Lung (tissue), 16 donors: ENCODE measurements around the gene ZNF787. TPM values are rescaled to one million over a fixed set of nuclear protein-coding genes. Genes with fewer than 3 reads are reported as not detected.
A peak's percentile ranks its signal among the peaks of the same experiment; 100 is the strongest.

ENCODE experiments used
- ATAC-seq: fragments of 200-7000 bp; cut with Tn5 transposase; one replicate; pipeline ENCODE4 v1.9.1; 2020; ENCODE audit warnings: moderate number of reproducible peaks; ENCODE audit not compliant: insufficient read depth, low FRiP score
- DNase-seq, 3 donors: peaks; one replicate each; pipeline ENCODE4 v3.0.0-alpha.2; 2013 to 2017
- H3K27ac ChIP-seq, 2 donors: one replicate each; pipeline ENCODE4 v1.5.1; 2013; ENCODE audit warnings: mild to moderate bottlenecking in 2 of 2, moderate library complexity in 2 of 2, control low read depth in 1 of 2, inconsistent platforms in 1 of 2, low read depth in 1 of 2, low read length in 1 of 2
- H3K27me3 ChIP-seq, 3 donors: one replicate each; pipeline ENCODE4 v1.5.1; 2013; ENCODE audit warnings: low read length in 2 of 3; ENCODE audit not compliant: control insufficient read depth in 3 of 3, insufficient read depth in 3 of 3
- H3K36me3 ChIP-seq, 4 donors: one replicate each; pipeline ENCODE4 v1.5.1; 2013; ENCODE audit warnings: low read length in 4 of 4, mild to moderate bottlenecking in 1 of 4, moderate library complexity in 1 of 4; ENCODE audit not compliant: control insufficient read depth in 4 of 4, insufficient read depth in 4 of 4
- H3K4me1 ChIP-seq, 5 donors: one replicate each; pipeline ENCODE4 v1.5.1; 2013; ENCODE audit warnings: low read length in 5 of 5, mild to moderate bottlenecking in 2 of 5, moderate library complexity in 1 of 5; ENCODE audit not compliant: control insufficient read depth in 5 of 5, insufficient read depth in 5 of 5
- H3K4me3 ChIP-seq: one replicate; pipeline ENCODE4 v1.5.1; 2013; ENCODE audit warnings: mild to moderate bottlenecking, control low read depth, moderate library complexity
- H3K9ac ChIP-seq, 2 donors: one replicate each; pipeline ENCODE4 v1.5.1; 2013; ENCODE audit warnings: low read length in 2 of 2, control low read depth in 1 of 2; ENCODE audit not compliant: insufficient read depth in 1 of 2
- H3K9me3 ChIP-seq, 4 donors: one replicate each; pipeline ENCODE4 v1.5.1; 2013; ENCODE audit warnings: low read length in 3 of 4, mild to moderate bottlenecking in 1 of 4, moderate library complexity in 1 of 4; ENCODE audit not compliant: control insufficient read depth in 4 of 4, insufficient read depth in 3 of 4
- WGBS, 2 donors: extraction: QIAGEN DNeasy Blood & Tissue Kit; methylation state at CpG; one replicate each; pipeline ENCODE4 v1.1.7; 2013; 5-methylcytosine and 5-hydroxymethylcytosine counted together
- long read RNA-seq, 5 donors: transcript quantifications; one replicate each; lab custom pipeline, GENCODE V29; 2026
- polyA plus RNA-seq, 2 donors: library from polyadenylated mRNA; stranded (reverse); fragments of 200-250 nt; gene quantifications; one replicate each; pipeline ENCODE4 v1.2.1, GENCODE V29; 2013
- total RNA-seq, 2 donors: library from RNA; depleted of rRNA in 1 of 2; stranded (reverse); fragments of >200 nt in 1 of 2; gene quantifications; one replicate each; pipeline ENCODE4 v1.2.1, GENCODE V29; 2014 to 2021
- TF ChIP-seq, protein P1 (sequence below): IDR thresholded peaks from 2 replicates; pipeline ENCODE4 v1.5.1; 2012; ENCODE audit warnings: mild to moderate bottlenecking; ENCODE audit errors: control extremely low read depth, extremely low read depth
- donor health status: control.
- donor health status: control.
- donor health status: Bipolar disorder and iron deficiency.
- donor health status: healthy.
- donor health status: DM: yes; HTN: yes; CAD: no.

ZNF787 gene
- total RNA-seq, result 10 to 100 TPM; 27.5 to 44.7 TPM
- polyA plus RNA-seq, result 10 to 100 TPM; 29.3 to 35.1 TPM
- long read RNA-seq, donor 1, transcript ZNF787-203 (3 exons, 1,925 nt), result major isoform, 12 of 14 reads
- long read RNA-seq, donor 1, partial matches to known transcripts, result 0 of 14 reads
- long read RNA-seq, donor 1, other reads (novel, unspliced or antisense), result 0 of 14 reads
- long read RNA-seq, donor 2, transcript ZNF787-203 (3 exons, 1,925 nt), result major isoform, 6 of 7 reads
- long read RNA-seq, donor 2, partial matches to known transcripts, result 0 of 7 reads
- long read RNA-seq, donor 2, other reads (novel, unspliced or antisense), result 0 of 7 reads
- long read RNA-seq, donor 3, partial matches to known transcripts, result 0 of 3 reads
- long read RNA-seq, donor 3, other reads (novel, unspliced or antisense), result 0 of 3 reads
- long read RNA-seq, donor 4, transcript ZNF787-203 (3 exons, 1,925 nt), result major isoform, 6 of 6 reads
- long read RNA-seq, donor 4, partial matches to known transcripts, result 0 of 6 reads
- long read RNA-seq, donor 4, other reads (novel, unspliced or antisense), result 0 of 6 reads
- long read RNA-seq, donor 5, transcript ZNF787-203 (3 exons, 1,925 nt), result major isoform, 15 of 16 reads
- long read RNA-seq, donor 5, partial matches to known transcripts, result 0 of 16 reads
- long read RNA-seq, donor 5, other reads (novel, unspliced or antisense), result 0 of 16 reads

DNA sequence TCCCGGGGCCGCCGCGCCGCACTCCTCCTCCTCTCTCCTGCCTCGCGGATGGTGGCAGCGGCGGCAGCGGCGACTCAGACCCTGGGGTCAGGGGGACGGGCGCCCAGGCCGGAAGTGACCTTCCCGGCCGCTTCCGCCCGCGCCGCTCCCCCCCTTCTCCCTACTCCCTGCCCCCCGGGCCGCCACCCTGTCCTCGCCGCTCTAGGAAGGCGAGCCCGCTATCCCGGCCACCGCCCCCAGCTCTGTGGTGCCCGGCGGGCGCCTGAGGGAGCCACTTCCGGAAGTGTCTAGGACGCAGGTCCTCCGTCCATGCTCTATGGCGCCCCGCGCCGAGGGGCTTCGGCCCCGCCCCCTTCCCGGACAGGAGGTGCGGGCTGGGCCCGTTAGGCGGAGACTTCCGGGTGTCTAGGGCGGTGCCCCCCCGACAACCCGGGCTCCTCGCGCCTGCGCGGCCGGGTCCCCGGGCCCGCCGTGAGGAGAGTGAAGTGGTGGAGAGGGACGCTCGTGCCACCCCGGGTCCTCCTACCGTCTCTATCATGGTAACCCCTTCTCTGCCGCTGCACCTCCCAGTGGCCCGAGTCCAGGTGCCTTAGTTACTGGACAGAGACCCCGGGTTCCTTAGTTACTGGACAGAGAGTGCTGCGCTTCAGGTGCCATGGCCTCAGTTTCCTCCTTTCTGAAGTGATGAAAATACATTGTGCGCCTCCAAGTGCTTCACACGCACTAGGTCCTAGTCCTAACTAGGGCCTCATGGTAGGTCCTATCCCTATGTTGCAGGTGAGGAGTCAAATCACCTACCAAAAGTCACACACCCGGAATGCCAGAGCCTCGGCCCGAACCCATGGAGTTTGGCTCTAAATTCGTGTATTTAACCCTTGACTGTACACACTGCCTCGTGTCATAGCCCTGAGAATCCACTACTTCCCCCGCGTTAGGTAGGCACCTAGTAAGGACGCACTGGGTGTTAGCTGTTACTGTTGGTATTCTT is at the start of gene ZNF787:
Gene ZNF787 (minus strand): TSS at position 116 of the 988 bp plus-strand sequence. CDS start 18,078 bp downstream, outside the sequence.
- WGBS, 2 donors, result 7 to 12% methylated on average over 42 to 74 of the region's 74 CpGs

GRCh38 chr19:56170261-56170660 is 49.2 kb upstream of the ZNF787 start:
- peak in 1 of 3 donors; percentile 11 for DNase-seq

More for the DNA sequence above, at the start of gene ZNF787:
- Histone ChIP-seq H3K4me1 (peaks cover 6 to 42% (median 19%) of the 10 kb centered on the region in 5 donors), H3K4me3 (peak within 1 kb of the TSS; percentile 85), H3K9ac (peak within 1 kb of the TSS; percentile 21 to 61), H3K36me3 (peaks cover 0 to 5% (median 0%) of the 10 kb centered on the region in 4 donors), H3K27ac (peak within 1 kb of the TSS; percentile 96 to 97), H3K27me3 (no peaks in the 10 kb centered on the region), H3K9me3 (no peaks in the 10 kb centered on the region)
- TF ChIP-seq, protein P1, sequence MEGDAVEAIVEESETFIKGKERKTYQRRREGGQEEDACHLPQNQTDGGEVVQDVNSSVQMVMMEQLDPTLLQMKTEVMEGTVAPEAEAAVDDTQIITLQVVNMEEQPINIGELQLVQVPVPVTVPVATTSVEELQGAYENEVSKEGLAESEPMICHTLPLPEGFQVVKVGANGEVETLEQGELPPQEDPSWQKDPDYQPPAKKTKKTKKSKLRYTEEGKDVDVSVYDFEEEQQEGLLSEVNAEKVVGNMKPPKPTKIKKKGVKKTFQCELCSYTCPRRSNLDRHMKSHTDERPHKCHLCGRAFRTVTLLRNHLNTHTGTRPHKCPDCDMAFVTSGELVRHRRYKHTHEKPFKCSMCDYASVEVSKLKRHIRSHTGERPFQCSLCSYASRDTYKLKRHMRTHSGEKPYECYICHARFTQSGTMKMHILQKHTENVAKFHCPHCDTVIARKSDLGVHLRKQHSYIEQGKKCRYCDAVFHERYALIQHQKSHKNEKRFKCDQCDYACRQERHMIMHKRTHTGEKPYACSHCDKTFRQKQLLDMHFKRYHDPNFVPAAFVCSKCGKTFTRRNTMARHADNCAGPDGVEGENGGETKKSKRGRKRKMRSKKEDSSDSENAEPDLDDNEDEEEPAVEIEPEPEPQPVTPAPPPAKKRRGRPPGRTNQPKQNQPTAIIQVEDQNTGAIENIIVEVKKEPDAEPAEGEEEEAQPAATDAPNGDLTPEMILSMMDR, result no peak
- DNase-seq (peak; percentile 99), ATAC-seq (peak; percentile 93)

GRCh38 chr19:56167064-56167578 is 46.0 kb upstream of the ZNF787 start:
- DNase-seq (peak in 1 of 3 donors; percentile 48), ATAC-seq (no peak)
- TF ChIP-seq, protein P1, result no peak
- WGBS, 2 donors, result 42 to 43% methylated on average over 7 of the region's 7 CpGs
- H3K36me3 ChIP-seq, result no peaks in the 10 kb centered on the region
- no peak overlapping the region for H3K4me3 ChIP-seq
- H3K4me1 ChIP-seq, result no peaks in the 10 kb centered on the region
- H3K27me3 ChIP-seq, result no peaks in the 10 kb centered on the region
- no peak overlapping the region for H3K27ac ChIP-seq
- no peaks in the 10 kb centered on the region for H3K9me3 ChIP-seq
- H3K9ac ChIP-seq, result no peak overlapping the region

More at GRCh38 chr19:56170261-56170660, 49.2 kb upstream of the ZNF787 start:
- Histone ChIP-seq H3K4me3 (no peak overlapping the region), H3K36me3 (no peaks in the 10 kb centered on the region), H3K27ac (no peak overlapping the region), H3K27me3 (peaks cover 0 to 11% (median 3%) of the 10 kb centered on the region in 3 donors), H3K9ac (no peak overlapping the region), H3K9me3 (no peaks in the 10 kb centered on the region), H3K4me1 (no peaks in the 10 kb centered on the region)
- peak; percentile 70 for ATAC-seq
- TF ChIP-seq, protein P1, result no peak
- 51 to 76% methylated on average over 14 of the region's 14 CpGs for WGBS, 2 donors
